Heart left ventricle (tissue), 13 donors: ENCODE data around the gene NELL1.

Experiments
- CTCF ChIP-seq, 12 donors: fragments of 200-600 bp; sonication (generic) in 4 of 12; IDR thresholded peaks; one replicate each; pipeline versions ENCODE4 v1.5.0 to v1.8.0; 2018 to 2022; ENCODE audit warnings: antibody characterized with exemption in 12 of 12, mild to moderate bottlenecking in 5 of 12
- POLR2A ChIP-seq, 2 donors: fragments of 450-650 bp; IDR thresholded peaks; one replicate each; pipeline ENCODE4 v1.6.1; 2017; ENCODE audit warnings: antibody characterized with exemption in 2 of 2, mild to moderate bottlenecking in 2 of 2, moderate library complexity in 2 of 2
- donor health status: ischemic (EF 13 %, LVEDD 7.1; RV severe dilation, severe dysfunction).
- donor health status: DM: no; HTN: yes; CAD: no.
- donor health status: DM: no; HTN: no; CAD: no.
- donor health status: ischemic (EF 25% LVEDD 6.9; RV normal size, moderate dysfunction).
- donor health status: ischemic (EF 25% LVEDD 5.7; RV mildly dilated, moderate dysfunction).
- donor health status: ischemic (EF 35%, LVEDD 5.7; RV mildly dilated, moderate dysfunction).
- donor health status: nonischemic (EF 11% LVEDD 7.7; RV severe dilation, severe dysfunction).
- donor health status: DM: yes; HTN: yes; CAD: no.
- donor health status: PGD.
- donor health status: ischemic (EF 29% LVEDD 5.4; RV normal size, mild dysfunction).
- donor health status: nonischemic (EF 23%, LVEDD 6.1; RV moderate dilation, normal function).

- TF ChIP-seq CTCF (IDR thresholded peaks at IDR 0.05), result no peak
- no peak for TF ChIP-seq POLR2A (IDR thresholded peaks at IDR 0.05)
Measured at GRCh38 chr11:21602699-21603098, 933.3 kb downstream of the NELL1 start.
